GM19324 (cell line): ENCODE data around the gene ZCCHC3.
"Not testable (repeated sequence)": the region's sequence is repeated elsewhere in the genome, so short reads cannot be mapped to it uniquely, and the experiment has no call there.

Experiments used
- ATAC-seq: cut with Tn5 transposase; IDR thresholded peaks from one replicate; pipeline ENCODE4 v1.9.1; 2021; ENCODE audit warnings: mild to moderate bottlenecking, moderate library complexity; ENCODE audit not compliant: unreplicated experiment, low FRiP score

The ZCCHC3 gene

GRCh38 chr20:334578-334977 is 37.2 kb downstream of the ZCCHC3 start:
- ATAC-seq = no peak

- not testable (repeated sequence) for ATAC-seq
Measured at GRCh38 chr20:336040-336439, 38.7 kb downstream of the ZCCHC3 start.

GRCh38 chr20:341682-342081 is 44.3 kb downstream of the ZCCHC3 start:
- ATAC-seq = no peak

GRCh38 chr20:343107-343506 is 45.7 kb downstream of the ZCCHC3 start:
- ATAC-seq = no peak

- no peak for ATAC-seq
Measured at GRCh38 chr20:346033-346639, 48.8 kb downstream of the ZCCHC3 start.

- ATAC-seq = no peak
Measured at GRCh38 chr20:346640-347316, 49.4 kb downstream of the ZCCHC3 start, which contains the start of gene NRSN2. Gene NRSN2 (plus strand): TSS chr20:347111. CDS start chr20:349644, 2,533 bp downstream.

GRCh38 chr20:347317-347639 is 49.9 kb downstream of the ZCCHC3 start:
- ATAC-seq = no peak

GRCh38 chr20:347640-348484 is 50.5 kb downstream of the ZCCHC3 start:
- peak; percentile 84 for ATAC-seq

- ATAC-seq = no peak
Measured at GRCh38 chr20:348972-349841, 51.8 kb downstream of the ZCCHC3 start.
